Fibroblast of lung (primary cell): ENCODE measurements around the gene NAB1. TPM values are rescaled to one million over a fixed set of nuclear protein-coding genes. Genes with fewer than 3 reads are reported as not detected.
"Not testable (repeated sequence)": the region's sequence is repeated elsewhere in the genome, so short reads cannot be mapped to it uniquely, and the experiment has no call there.

Source experiments
- DNase-seq, 2 donors: peaks; one replicate each; pipeline versions ENCODE4 v3.0.0 to v3.0.0-alpha.2; 2010; ENCODE audit warnings: low read depth in 2 of 2
- H2AFZ ChIP-seq: 2 replicates; pipeline ENCODE4 v1.5.1; 2012; ENCODE audit warnings: low read length, control low read depth, inconsistent platforms
- H3K27ac ChIP-seq: 2 replicates; pipeline ENCODE4 v1.5.1; 2011; ENCODE audit warnings: low read length, control low read depth; ENCODE audit not compliant: insufficient read depth
- H3K27me3 ChIP-seq: 2 replicates; pipeline ENCODE4 v1.5.1; 2011; ENCODE audit warnings: mild to moderate bottlenecking, low read length; ENCODE audit not compliant: control insufficient read depth, insufficient read depth
- H3K36me3 ChIP-seq: 2 replicates; pipeline ENCODE4 v1.5.1; 2011; ENCODE audit warnings: low read length; ENCODE audit not compliant: control insufficient read depth, insufficient read depth
- H3K4me1 ChIP-seq: 2 replicates; pipeline ENCODE4 v1.5.1; 2011; ENCODE audit warnings: low read length; ENCODE audit not compliant: control insufficient read depth, insufficient read depth; ENCODE audit errors: extremely low read depth
- H3K4me2 ChIP-seq: 2 replicates; pipeline ENCODE4 v1.5.1; 2011; ENCODE audit warnings: low read length, control low read depth; ENCODE audit not compliant: insufficient read depth; ENCODE audit errors: extremely low read depth
- H3K4me3 ChIP-seq, 4 experiments: fragments of 200-600 bp in 1 of 4; sonication (generic) in 1 of 4; replicated peaks in 1 of 4; 2 replicates each; pipeline ENCODE4 v1.5.1; 2011 to 2016; ENCODE audit warnings: low read length in 4 of 4, low read depth in 3 of 4, mild to moderate bottlenecking in 3 of 4, control low read depth in 2 of 4, inconsistent platforms in 1 of 4, mixed read lengths in 1 of 4; ENCODE audit not compliant: insufficient read depth in 1 of 4; ENCODE audit errors: control extremely low read depth in 1 of 4
- H3K79me2 ChIP-seq: 2 replicates; pipeline ENCODE4 v1.5.1; 2012; ENCODE audit warnings: mild to moderate bottlenecking, low read length, inconsistent platforms; ENCODE audit not compliant: control insufficient read depth, insufficient read depth
- H3K9ac ChIP-seq: 2 replicates; pipeline ENCODE4 v1.5.1; 2011; ENCODE audit warnings: mild to moderate bottlenecking, low read length, control low read depth; ENCODE audit not compliant: insufficient read depth
- H3K9me3 ChIP-seq: 2 replicates; pipeline ENCODE4 v1.5.1; 2012; ENCODE audit warnings: low read depth, low read length; ENCODE audit not compliant: control insufficient read depth, insufficient read depth
- H4K20me1 ChIP-seq: 2 replicates; pipeline ENCODE4 v1.5.1; 2011; ENCODE audit warnings: low read length; ENCODE audit not compliant: control insufficient read depth, insufficient read depth; ENCODE audit errors: extremely low read depth
- EZH2 ChIP-seq: IDR thresholded peaks from 2 replicates; pipeline ENCODE4 v1.5.1; 2012; ENCODE audit warnings: low read length, control low read depth, mild to moderate bottlenecking; ENCODE audit errors: missing control alignments
- polyA plus RNA-seq, 2 donors: library from polyadenylated mRNA; depleted of rRNA in 1 of 2; stranded (reverse) in 1 of 2; unstranded in 1 of 2; fragments of >200 nt; gene quantifications; 2 replicates each; pipeline ENCODE4 v1.2.1, GENCODE V29; 2011 to 2012; ENCODE audit warnings: missing spikeins in 1 of 2
- total RNA-seq: library from RNA; depleted of rRNA; stranded (reverse); fragments of >200 nt; gene quantifications from 2 replicates; pipeline ENCODE4 v1.2.1, GENCODE V29; 2014
- TF ChIP-seq, protein P1 (sequence below), 2 donors: IDR thresholded peaks in 1 of 2; conservative IDR thresholded peaks in 1 of 2; 1 replicate in 1 of 2; 2 replicates in 1 of 2; pipeline ENCODE4 v1.5.1; 2011 to 2012; ENCODE audit warnings: low read length in 2 of 2, control low read depth in 1 of 2, inconsistent platforms in 1 of 2, low read depth in 1 of 2, mild to moderate bottlenecking in 1 of 2

Gene NAB1
- total and polyA plus RNA-seq, 2 donors (not counting 1 experiment from before 2014, with no cell fraction given), result 18.3 to 46.6 TPM

DNA sequence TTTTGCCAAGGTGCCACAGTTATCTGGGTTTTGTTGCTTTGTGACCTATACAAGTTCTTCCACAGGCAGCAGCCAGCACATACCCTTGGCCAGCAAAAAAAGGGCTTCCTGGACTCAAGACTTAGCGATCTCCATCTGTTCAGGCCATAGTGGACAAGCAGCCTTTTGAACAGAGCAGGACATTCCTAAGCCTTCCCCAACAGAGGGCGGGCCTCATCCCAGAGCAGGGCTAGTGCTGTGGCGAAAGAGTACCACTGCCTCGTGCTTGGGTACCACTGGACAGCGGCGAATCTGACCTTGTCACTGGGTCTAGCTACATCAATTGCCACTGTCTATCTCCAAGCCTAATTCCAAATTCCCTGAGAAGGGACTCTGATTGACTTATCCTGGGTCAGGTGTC lies 56.4 kb downstream of the NAB1 start:
- Histone ChIP-seq H3K4me3 (no peak overlapping the region), H3K9ac (no peak overlapping the region), H3K36me3 (no peaks in the 10 kb centered on the region), H3K4me2 (no peak overlapping the region), H3K27ac (no peak overlapping the region), H3K79me2 (no peaks in the 10 kb centered on the region), H3K9me3 (no peaks in the 10 kb centered on the region), H2AFZ (no peak overlapping the region), H3K27me3 (peaks cover 6% of the 10 kb centered on the region), H4K20me1 (no peaks in the 10 kb centered on the region), H3K4me1 (no peaks in the 10 kb centered on the region)
- DNase-seq, result no peak
- TF ChIP-seq, protein P1, sequence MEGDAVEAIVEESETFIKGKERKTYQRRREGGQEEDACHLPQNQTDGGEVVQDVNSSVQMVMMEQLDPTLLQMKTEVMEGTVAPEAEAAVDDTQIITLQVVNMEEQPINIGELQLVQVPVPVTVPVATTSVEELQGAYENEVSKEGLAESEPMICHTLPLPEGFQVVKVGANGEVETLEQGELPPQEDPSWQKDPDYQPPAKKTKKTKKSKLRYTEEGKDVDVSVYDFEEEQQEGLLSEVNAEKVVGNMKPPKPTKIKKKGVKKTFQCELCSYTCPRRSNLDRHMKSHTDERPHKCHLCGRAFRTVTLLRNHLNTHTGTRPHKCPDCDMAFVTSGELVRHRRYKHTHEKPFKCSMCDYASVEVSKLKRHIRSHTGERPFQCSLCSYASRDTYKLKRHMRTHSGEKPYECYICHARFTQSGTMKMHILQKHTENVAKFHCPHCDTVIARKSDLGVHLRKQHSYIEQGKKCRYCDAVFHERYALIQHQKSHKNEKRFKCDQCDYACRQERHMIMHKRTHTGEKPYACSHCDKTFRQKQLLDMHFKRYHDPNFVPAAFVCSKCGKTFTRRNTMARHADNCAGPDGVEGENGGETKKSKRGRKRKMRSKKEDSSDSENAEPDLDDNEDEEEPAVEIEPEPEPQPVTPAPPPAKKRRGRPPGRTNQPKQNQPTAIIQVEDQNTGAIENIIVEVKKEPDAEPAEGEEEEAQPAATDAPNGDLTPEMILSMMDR (conservative IDR thresholded peaks at IDR 0.05 in 1 of 2, IDR thresholded peaks at IDR 0.05 in 1 of 2; ENCODE audit: low read depth in 1 of 2, low read length in 2 of 2), result no peak
- no peak for TF ChIP-seq EZH2

DNA sequence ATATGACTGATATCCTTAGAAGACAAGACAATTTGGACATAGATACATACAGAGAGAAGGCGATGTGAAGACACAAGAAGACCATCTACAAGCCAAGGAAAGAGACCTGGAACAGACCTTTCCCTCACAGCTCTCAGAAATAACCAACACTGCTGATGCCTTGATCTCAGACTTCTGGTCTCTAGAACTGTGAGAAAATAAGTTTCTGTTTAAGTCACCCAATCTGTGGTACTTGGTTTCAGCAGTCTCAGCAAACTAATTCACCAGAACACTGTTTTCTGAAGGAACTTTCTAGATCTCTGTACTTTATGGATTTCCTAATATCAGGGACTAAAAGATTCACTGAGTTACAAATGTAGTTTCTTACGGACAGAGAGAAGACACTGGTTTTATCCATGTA lies 58.8 kb downstream of the NAB1 start:
- TF ChIP-seq, protein P1 (conservative IDR thresholded peaks at IDR 0.05 in 1 of 2, IDR thresholded peaks at IDR 0.05 in 1 of 2; ENCODE audit: low read depth in 1 of 2, low read length in 2 of 2), result no peak
- TF ChIP-seq EZH2, result no peak

DNA sequence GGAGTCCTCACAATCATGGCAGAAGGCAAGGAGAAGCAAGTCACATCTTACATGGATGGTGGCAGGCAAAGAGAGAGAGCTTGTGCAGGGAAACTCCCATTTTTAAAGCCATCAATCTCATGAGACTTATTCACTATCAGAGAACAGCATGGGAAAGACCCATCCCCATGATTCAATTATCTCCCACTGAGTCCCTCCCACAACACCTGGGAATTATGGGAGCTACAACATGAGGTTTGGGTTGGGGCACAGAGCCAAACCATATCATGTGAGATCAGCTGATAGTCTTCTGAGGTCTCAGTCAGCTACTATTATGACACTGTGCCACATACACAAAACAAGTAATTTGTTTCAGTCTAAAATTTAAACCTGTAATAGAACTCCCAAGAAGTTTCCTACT lies 59.8 kb downstream of the NAB1 start:
- H3K36me3 ChIP-seq, H3K4me1 ChIP-seq: not testable (repeated sequence)

More for the DNA sequence above, 58.8 kb downstream of the NAB1 start:
- Histone ChIP-seq H3K4me2 (no peak overlapping the region), H2AFZ (no peak overlapping the region), H3K36me3 (no peaks in the 10 kb centered on the region), H3K27me3 (peaks cover 5% of the 10 kb centered on the region), H3K27ac (no peak overlapping the region), H3K9ac (no peak overlapping the region), H3K4me3 (no peak overlapping the region), H3K4me1 (no peaks in the 10 kb centered on the region), H3K79me2 (no peaks in the 10 kb centered on the region), H3K9me3 (no peaks in the 10 kb centered on the region), H4K20me1 (no peaks in the 10 kb centered on the region)
- DNase-seq, result no peak

More for the DNA sequence above, 59.8 kb downstream of the NAB1 start:
- not testable (repeated sequence) for H3K4me3 ChIP-seq, H3K27ac ChIP-seq, H3K9ac ChIP-seq, H3K79me2 ChIP-seq, H3K27me3 ChIP-seq, DNase-seq, H3K9me3 ChIP-seq, H2AFZ ChIP-seq, H3K4me2 ChIP-seq, H4K20me1 ChIP-seq
